HepG2 (cell line): ENCODE results near the gene ARL3. TPM values are rescaled to one million over a fixed set of nuclear protein-coding genes. Genes with fewer than 3 reads are reported as not detected.

Source experiments
- DNMT1 ChIP-seq: sonication (generic); formaldehyde crosslinking; IDR thresholded peaks from 2 replicates; pipeline ENCODE4 v1.5.1; 2020; ENCODE audit warnings: mild to moderate bottlenecking, missing genetic modification reagents
- EEA1 ChIP-seq: sonication (generic); formaldehyde crosslinking; IDR thresholded peaks from 2 replicates; pipeline ENCODE4 v1.5.1; 2020; ENCODE audit warnings: mild to moderate bottlenecking, missing genetic modification reagents, borderline replicate concordance
- EED ChIP-seq: sonication (generic); formaldehyde crosslinking; IDR thresholded peaks from 2 replicates; pipeline ENCODE4 v1.5.0; 2020; ENCODE audit warnings: mild to moderate bottlenecking, missing genetic modification reagents
- FOXO4 ChIP-seq: sonication (generic); formaldehyde crosslinking; conservative IDR thresholded peaks from 2 replicates; pipeline ENCODE4 v1.8.1; 2023; ENCODE audit warnings: missing genetic modification reagents
- GABPA ChIP-seq, 2 experiments: IDR thresholded peaks; 2 replicates each; pipeline ENCODE4 v1.6.1; 2011 to 2016; ENCODE audit warnings: low read depth in 2 of 2, low read length in 1 of 2, missing biosample characterization in 1 of 2, missing genetic modification characterization in 1 of 2
- GRHL1 ChIP-seq: sonication (generic); formaldehyde crosslinking; conservative IDR thresholded peaks from 2 replicates; pipeline ENCODE4 v1.8.0; 2022; ENCODE audit warnings: missing genetic modification reagents
- HNF1B ChIP-seq: sonication (generic); formaldehyde crosslinking; IDR thresholded peaks from 2 replicates; pipeline ENCODE4 v1.5.1; 2020; ENCODE audit warnings: mild to moderate bottlenecking, moderate library complexity, missing genetic modification reagents
- KLF16 ChIP-seq, 2 experiments: sonication (generic) in 1 of 2; formaldehyde crosslinking in 1 of 2; IDR thresholded peaks; 2 replicates each; pipeline versions ENCODE4 v1.6.1 to v1.8.0; 2016 to 2023; ENCODE audit warnings: missing genetic modification reagents in 2 of 2, missing compliant biosample characterization in 1 of 2
- MED13 ChIP-seq: sonication (generic); formaldehyde crosslinking; IDR thresholded peaks from 2 replicates; pipeline ENCODE4 v1.5.0; 2020; ENCODE audit warnings: missing genetic modification reagents
- MXD4 ChIP-seq: IDR thresholded peaks from 2 replicates; pipeline ENCODE4 v1.6.1; 2016; ENCODE audit warnings: mild to moderate bottlenecking, missing biosample characterization, missing genetic modification reagents
- POLR2A ChIP-seq, 2 experiments: IDR thresholded peaks; 2 replicates each; pipeline ENCODE4 v1.6.1; 2011; ENCODE audit warnings: low read depth in 2 of 2, low read length in 2 of 2, mild to moderate bottlenecking in 1 of 2, moderate library complexity in 1 of 2; ENCODE audit not compliant: insufficient read depth in 1 of 2
- RAD51 ChIP-seq: fragments of 450-650 bp; IDR thresholded peaks from 2 replicates; pipeline ENCODE4 v1.6.1; 2016; ENCODE audit warnings: borderline replicate concordance
- SMAD1 ChIP-seq: sonication (generic); formaldehyde crosslinking; IDR thresholded peaks from 2 replicates; pipeline ENCODE4 v1.4.0; 2020; ENCODE audit warnings: missing genetic modification reagents, low read depth, mild to moderate bottlenecking, borderline replicate concordance
- SP5 ChIP-seq: IDR thresholded peaks from 2 replicates; pipeline ENCODE4 v1.6.1; 2016; ENCODE audit warnings: low read depth, borderline replicate concordance
- TAF1 ChIP-seq: sonication (generic); formaldehyde crosslinking; IDR thresholded peaks from 2 replicates; pipeline ENCODE4 v1.4.0; 2020; ENCODE audit warnings: missing genetic modification reagents
- TCF7 ChIP-seq: sonication (generic); IDR thresholded peaks from 2 replicates; pipeline ENCODE4 v1.6.1; 2016; ENCODE audit warnings: antibody characterized with exemption, low read depth
- ZIK1 ChIP-seq: sonication (generic); formaldehyde crosslinking; IDR thresholded peaks from 2 replicates; pipeline ENCODE4 v1.5.0; 2020; ENCODE audit warnings: mild to moderate bottlenecking, low read depth, missing genetic modification reagents, borderline replicate concordance
- ZNF17 ChIP-seq: sonication (generic); formaldehyde crosslinking; IDR thresholded peaks from 2 replicates; pipeline ENCODE4 v1.5.0; 2020; ENCODE audit warnings: mild to moderate bottlenecking, missing genetic modification reagents
- ZNF343 ChIP-seq: sonication (generic); formaldehyde crosslinking; IDR thresholded peaks from 2 replicates; pipeline ENCODE4 v1.4.0; 2020; ENCODE audit warnings: mild to moderate bottlenecking, missing genetic modification reagents
- ZNF564 ChIP-seq: sonication (generic); formaldehyde crosslinking; IDR thresholded peaks from 2 replicates; pipeline ENCODE4 v1.8.1; 2023; ENCODE audit warnings: mild to moderate bottlenecking, missing genetic modification reagents
- polyA plus RNA-seq, 8 experiments: library from polyadenylated mRNA; depleted of rRNA in 3 of 8; stranded (reverse) in 7 of 8; unstranded in 1 of 8; fragments of >200 nt; fragmentation: Illumina TruSeq in 4 of 8; extraction: Trizol in 4 of 8; gene quantifications; 2 replicates each; pipeline versions ENCODE4 v1.2.1 to v1.2.3, GENCODE V29; 2011 to 2016; ENCODE audit warnings: low read depth in 4 of 8, missing spikeins in 1 of 8, mixed read lengths in 1 of 8; ENCODE audit not compliant: insufficient read depth in 1 of 8
- total RNA-seq, 5 experiments: library from RNA; depleted of rRNA; stranded (reverse); fragments of >200 nt; fragmentation: Illumina TruSeq; extraction: Trizol; gene quantifications; 2 replicates each; pipeline ENCODE4 v1.2.3, GENCODE V29; 2016; ENCODE audit warnings: low read depth in 1 of 5
- TF ChIP-seq, protein P1 (sequence below): sonication (generic); formaldehyde crosslinking; IDR thresholded peaks from 2 replicates; pipeline ENCODE4 v1.4.0; 2020; ENCODE audit warnings: missing genetic modification reagents
- TF ChIP-seq, protein P2 (sequence below): IDR thresholded peaks from 2 replicates; pipeline ENCODE4 v1.6.1; 2016; ENCODE audit warnings: control low read depth

The ARL3 gene
- total and polyA plus RNA-seq, 2 of the 13 experiments (the other 11 are each of a cell fraction or from before 2014, with no cell fraction given), result 5.2 to 6.6 TPM

- TF ChIP-seq GABPA (IDR thresholded peaks at IDR 0.05; ENCODE audit: low read depth, low read length), result no peak
- no peak for TF ChIP-seq GABPA (CRISPR knock-in tag; IDR thresholded peaks at IDR 0.05; ENCODE audit: low read depth)
- TF ChIP-seq ZIK1 (CRISPR knock-in tag), result peak; percentile 84; the same call in 1 of the 2 replicates
- no peak for TF ChIP-seq RAD51
- peak; percentile 89 to 96 for TF ChIP-seq POLR2A (IDR thresholded peaks at IDR 0.05; ENCODE audit: insufficient read depth in 1 of 2, low read depth in 2 of 2, low read length in 2 of 2)
- 0 out of 2 replicates have a peak, but pooled peaks have one; percentile 12 for TF ChIP-seq FOXO4
- no peak; a peak in 1 of 4 replicates for TF ChIP-seq KLF16 (CRISPR knock-in tag; IDR thresholded peaks at IDR 0.05)
- TF ChIP-seq EED (CRISPR knock-in tag), result no peak
- TF ChIP-seq ZNF564 (CRISPR knock-in tag), result no peak
- no peak for TF ChIP-seq ZNF343 (CRISPR knock-in tag)
- peak; percentile 88; the same call in 1 of the 2 replicates for TF ChIP-seq MXD4 (CRISPR knock-in tag)
- TF ChIP-seq GRHL1 (CRISPR knock-in tag), result no peak
- TF ChIP-seq EEA1 (CRISPR knock-in tag), result no peak
- no peak for TF ChIP-seq SMAD1
- TF ChIP-seq TCF7, result no peak
- TF ChIP-seq, protein P1, sequence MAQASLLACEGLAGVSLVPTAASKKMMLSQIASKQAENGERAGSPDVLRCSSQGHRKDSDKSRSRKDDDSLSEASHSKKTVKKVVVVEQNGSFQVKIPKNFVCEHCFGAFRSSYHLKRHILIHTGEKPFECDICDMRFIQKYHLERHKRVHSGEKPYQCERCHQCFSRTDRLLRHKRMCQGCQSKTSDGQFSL (CRISPR knock-in tag), result no peak
- TF ChIP-seq, protein P2, sequence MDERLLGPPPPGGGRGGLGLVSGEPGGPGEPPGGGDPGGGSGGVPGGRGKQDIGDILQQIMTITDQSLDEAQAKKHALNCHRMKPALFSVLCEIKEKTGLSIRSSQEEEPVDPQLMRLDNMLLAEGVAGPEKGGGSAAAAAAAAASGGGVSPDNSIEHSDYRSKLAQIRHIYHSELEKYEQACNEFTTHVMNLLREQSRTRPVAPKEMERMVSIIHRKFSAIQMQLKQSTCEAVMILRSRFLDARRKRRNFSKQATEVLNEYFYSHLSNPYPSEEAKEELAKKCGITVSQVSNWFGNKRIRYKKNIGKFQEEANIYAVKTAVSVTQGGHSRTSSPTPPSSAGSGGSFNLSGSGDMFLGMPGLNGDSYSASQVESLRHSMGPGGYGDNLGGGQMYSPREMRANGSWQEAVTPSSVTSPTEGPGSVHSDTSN (CRISPR knock-in tag), result no peak
- 0 out of 2 replicates have a peak, but pooled peaks have one; percentile 37 for TF ChIP-seq DNMT1 (CRISPR knock-in tag)
- TF ChIP-seq MED13, result no peak; the same call in 1 of the 2 replicates
- peak; percentile 80 for TF ChIP-seq TAF1 (CRISPR knock-in tag)
- TF ChIP-seq ZNF17 (CRISPR knock-in tag), result no peak
- no peak for TF ChIP-seq SP5 (CRISPR knock-in tag)
- no peak for TF ChIP-seq HNF1B (CRISPR knock-in tag)
These were observed 641 bp upstream of the ARL3 start, which contains the start of gene SFXN2 (continued) for GRCh38 chr10:102714621-102715455.
